CD14-positive monocyte (primary cell): Measurements from ENCODE around the gene TSC22D1. TPM values are rescaled to one million over a fixed set of nuclear protein-coding genes. Genes with fewer than 3 reads are reported as not detected.

Source experiments
- DNase-seq, 3 donors: peaks; one replicate each; pipeline ENCODE4 v3.0.0-alpha.2; 2011 to 2022
- H2AFZ ChIP-seq: 2 replicates; pipeline ENCODE4 v1.6.0; 2012; ENCODE audit warnings: mild to moderate bottlenecking, low read depth, low read length, inconsistent platforms; ENCODE audit not compliant: insufficient read depth, poor library complexity, severe bottlenecking
- H3K27ac ChIP-seq, 2 donors: 1 replicate in 1 of 2; 2 replicates in 1 of 2; pipeline ENCODE4 v1.5.1; 2012 to 2013; ENCODE audit warnings: low read length in 2 of 2, control low read depth in 1 of 2, inconsistent platforms in 1 of 2, low read depth in 1 of 2, mild to moderate bottlenecking in 1 of 2
- H3K27me3 ChIP-seq, 2 donors: one replicate each; pipeline versions ENCODE4 v1.6.0 to v1.6.1; 2011 to 2013; ENCODE audit warnings: low read length in 2 of 2; ENCODE audit not compliant: control insufficient read depth in 2 of 2, insufficient read depth in 2 of 2
- H3K36me3 ChIP-seq, 2 donors: replicated peaks in 1 of 2; 1 replicate in 1 of 2; 2 replicates in 1 of 2; pipeline versions ENCODE4 v1.5.1 to v1.6.1; 2012 to 2013; ENCODE audit warnings: low read length in 2 of 2, control low read depth in 1 of 2, inconsistent platforms in 1 of 2, mild to moderate bottlenecking in 1 of 2; ENCODE audit not compliant: insufficient read depth in 2 of 2, control insufficient read depth in 1 of 2
- H3K4me1 ChIP-seq, 2 donors: 1 replicate in 1 of 2; 2 replicates in 1 of 2; pipeline versions ENCODE4 v1.5.1 to v1.6.1; 2012 to 2013; ENCODE audit warnings: low read length in 2 of 2, control low read depth in 1 of 2, inconsistent platforms in 1 of 2, mild to moderate bottlenecking in 1 of 2, moderate library complexity in 1 of 2; ENCODE audit not compliant: insufficient read depth in 2 of 2, control insufficient read depth in 1 of 2
- H3K4me2 ChIP-seq: replicated peaks from 2 replicates; pipeline ENCODE3; 2012; ENCODE audit warnings: low read length, moderate library complexity, mild to moderate bottlenecking; ENCODE audit not compliant: poor library complexity, severe bottlenecking; ENCODE audit errors: extremely low read depth
- H3K4me3 ChIP-seq, 3 experiments: fragments of 200-600 bp in 1 of 3; sonication (generic) in 1 of 3; replicated peaks in 1 of 3; 1 replicate in 2 of 3; 2 replicates in 1 of 3; pipeline ENCODE4 v1.5.1; 2011 to 2013; ENCODE audit warnings: low read length in 3 of 3, mild to moderate bottlenecking in 3 of 3, control low read depth in 2 of 3, low read depth in 2 of 3, inconsistent platforms in 1 of 3, moderate library complexity in 1 of 3
- H3K79me2 ChIP-seq: 2 replicates; pipeline ENCODE4 v1.6.0; 2012; ENCODE audit warnings: mild to moderate bottlenecking, control low read depth, inconsistent platforms, low read length, moderate library complexity; ENCODE audit not compliant: insufficient read depth
- H3K9ac ChIP-seq: 2 replicates; pipeline ENCODE4 v1.6.0; 2017; ENCODE audit warnings: low read length, mild to moderate bottlenecking; ENCODE audit not compliant: insufficient read depth, poor library complexity, severe bottlenecking
- H3K9me3 ChIP-seq, 2 donors: replicated peaks in 1 of 2; 1 replicate in 1 of 2; 2 replicates in 1 of 2; pipeline versions ENCODE4 v1.5.1 to v1.6.1; 2012 to 2013; ENCODE audit warnings: low read length in 2 of 2, control low read depth in 1 of 2; ENCODE audit not compliant: control insufficient read depth in 1 of 2, insufficient read depth in 1 of 2
- H4K20me1 ChIP-seq: 2 replicates; pipeline ENCODE4 v1.6.0; 2012; ENCODE audit warnings: mild to moderate bottlenecking, low read length, control low read depth, moderate library complexity; ENCODE audit not compliant: insufficient read depth
- H3K27ac Mint-ChIP-seq, 7 donors: one replicate each; pipeline ENCODE4 v1.8.0; 2020; ENCODE audit warnings: mild to moderate bottlenecking in 7 of 7, mixed read lengths in 7 of 7, moderate library complexity in 6 of 7, inconsistent platforms in 2 of 7
- H3K27me3 Mint-ChIP-seq, 3 donors: one replicate each; pipeline ENCODE4 v1.8.0; 2021 to 2022; ENCODE audit warnings: low read depth in 3 of 3, mild to moderate bottlenecking in 3 of 3, mixed read lengths in 3 of 3, moderate library complexity in 3 of 3, inconsistent platforms in 1 of 3
- H3K36me3 Mint-ChIP-seq, 2 donors: one replicate each; pipeline ENCODE4 v1.8.0; 2020; ENCODE audit warnings: mixed read lengths in 2 of 2, inconsistent platforms in 1 of 2, mild to moderate bottlenecking in 1 of 2
- H3K4me1 Mint-ChIP-seq: one replicate; pipeline ENCODE4 v1.8.0; 2020; ENCODE audit warnings: mild to moderate bottlenecking, mixed read lengths
- H3K4me3 Mint-ChIP-seq, 2 donors: one replicate each; pipeline ENCODE4 v1.8.0; 2020; ENCODE audit warnings: mild to moderate bottlenecking in 2 of 2, mixed read lengths in 2 of 2, moderate library complexity in 1 of 2
- H3K9me3 Mint-ChIP-seq, 7 donors: one replicate each; pipeline ENCODE4 v1.8.0; 2020 to 2022; ENCODE audit warnings: mixed read lengths in 7 of 7, mild to moderate bottlenecking in 6 of 7, moderate library complexity in 6 of 7, inconsistent platforms in 2 of 7
- WGBS: methylation state at CpG from one replicate; pipeline ENCODE4 v1.1.5; 2013; ENCODE audit warnings: missing lambda C conversion rate; ENCODE audit not compliant: insufficient coverage; 5-methylcytosine and 5-hydroxymethylcytosine counted together
- intact Hi-C, 2 donors: fragments of 100-400 bp; cut with micrococcal nuclease; formaldehyde crosslinking; loops; one replicate each; pipeline versions ENCODE4 v1.15.0 to v1.15.1; 2023
- polyA plus RNA-seq, 3 donors: library from polyadenylated mRNA; depleted of rRNA in 1 of 3; unstranded in 2 of 3; stranded (reverse) in 1 of 3; fragments of 300-500 nt in 2 of 3; fragments of >200 nt in 1 of 3; fragmentation: Illumina TruSeq in 2 of 3; gene quantifications; 1 replicate in 2 of 3; 2 replicates in 1 of 3; pipeline ENCODE4 v1.2.3, GENCODE V29; 2012 to 2021
- TF ChIP-seq, protein P1 (sequence below): fragments of 200-600 bp; IDR thresholded peaks from one replicate; pipeline ENCODE4 v1.8.0; 2022; ENCODE audit warnings: antibody characterized with exemption, mild to moderate bottlenecking

TSC22D1 gene
- polyA plus RNA-seq, 3 donors = 1.9 to 10.4 (median 3.1) TPM

- H3K4me1 ChIP-seq = no peaks in the 10 kb centered on the region
- intact Hi-C loops = no loop called here
- H3K36me3 Mint-ChIP-seq = no peaks in the 10 kb centered on the region
- H3K36me3 ChIP-seq = no peaks in the 10 kb centered on the region
- H3K79me2 ChIP-seq = no peaks in the 10 kb centered on the region
- H3K4me2 ChIP-seq = no peak overlapping the region
- no peak overlapping the region for H2AFZ ChIP-seq
- H3K27me3 ChIP-seq = no peaks in the 10 kb centered on the region
- 63% methylated on average over 6 of the region's 9 CpGs for WGBS
- H3K27ac ChIP-seq = no peak overlapping the region
- H3K9me3 Mint-ChIP-seq = peaks cover 0 to 2% (median 0%) of the 10 kb centered on the region in 7 donors
- H3K4me1 Mint-ChIP-seq = no peaks in the 10 kb centered on the region
- no peak overlapping the region for H3K4me3 Mint-ChIP-seq
- H3K27ac Mint-ChIP-seq = no peak overlapping the region
- no peak overlapping the region for H3K9ac ChIP-seq
- H3K9me3 ChIP-seq = no peaks in the 10 kb centered on the region
- TF ChIP-seq, protein P1, sequence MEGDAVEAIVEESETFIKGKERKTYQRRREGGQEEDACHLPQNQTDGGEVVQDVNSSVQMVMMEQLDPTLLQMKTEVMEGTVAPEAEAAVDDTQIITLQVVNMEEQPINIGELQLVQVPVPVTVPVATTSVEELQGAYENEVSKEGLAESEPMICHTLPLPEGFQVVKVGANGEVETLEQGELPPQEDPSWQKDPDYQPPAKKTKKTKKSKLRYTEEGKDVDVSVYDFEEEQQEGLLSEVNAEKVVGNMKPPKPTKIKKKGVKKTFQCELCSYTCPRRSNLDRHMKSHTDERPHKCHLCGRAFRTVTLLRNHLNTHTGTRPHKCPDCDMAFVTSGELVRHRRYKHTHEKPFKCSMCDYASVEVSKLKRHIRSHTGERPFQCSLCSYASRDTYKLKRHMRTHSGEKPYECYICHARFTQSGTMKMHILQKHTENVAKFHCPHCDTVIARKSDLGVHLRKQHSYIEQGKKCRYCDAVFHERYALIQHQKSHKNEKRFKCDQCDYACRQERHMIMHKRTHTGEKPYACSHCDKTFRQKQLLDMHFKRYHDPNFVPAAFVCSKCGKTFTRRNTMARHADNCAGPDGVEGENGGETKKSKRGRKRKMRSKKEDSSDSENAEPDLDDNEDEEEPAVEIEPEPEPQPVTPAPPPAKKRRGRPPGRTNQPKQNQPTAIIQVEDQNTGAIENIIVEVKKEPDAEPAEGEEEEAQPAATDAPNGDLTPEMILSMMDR = no peak
- no peak for DNase-seq
- no peaks in the 10 kb centered on the region for H4K20me1 ChIP-seq
- peaks cover 0 to 4% (median 3%) of the 10 kb centered on the region in 3 donors for H3K27me3 Mint-ChIP-seq
- H3K4me3 ChIP-seq = no peak overlapping the region
Measured at GRCh38 chr13:44425041-44425814, 150.9 kb downstream of the TSC22D1 start.

GRCh38 chr13:44423824-44424223, 152.3 kb downstream of the TSC22D1 start:
- H3K27ac Mint-ChIP-seq = no peak overlapping the region
- H3K9me3 ChIP-seq = no peaks in the 10 kb centered on the region
- H3K4me3 Mint-ChIP-seq = no peak overlapping the region
- no peaks in the 10 kb centered on the region for H3K4me1 ChIP-seq
- no peak overlapping the region for H3K4me3 ChIP-seq
- no peaks in the 10 kb centered on the region for H3K79me2 ChIP-seq
- H3K27me3 Mint-ChIP-seq = peaks cover 0 to 4% (median 3%) of the 10 kb centered on the region in 3 donors
- peaks cover 0 to 2% (median 0%) of the 10 kb centered on the region in 7 donors for H3K9me3 Mint-ChIP-seq
- TF ChIP-seq, protein P1 = no peak
- no peaks in the 10 kb centered on the region for H3K36me3 Mint-ChIP-seq
- no peak overlapping the region for H2AFZ ChIP-seq
- no peaks in the 10 kb centered on the region for H3K27me3 ChIP-seq
- no peak for DNase-seq
- H3K4me1 Mint-ChIP-seq = peaks cover 1% of the 10 kb centered on the region
- no peak overlapping the region for H3K9ac ChIP-seq
- H4K20me1 ChIP-seq = no peaks in the 10 kb centered on the region
- intact Hi-C loops = no loop called here
- no peak overlapping the region for H3K27ac ChIP-seq
- no peaks in the 10 kb centered on the region for H3K36me3 ChIP-seq
- WGBS = 92% methylated on average over 4 of the region's 5 CpGs
- no peak overlapping the region for H3K4me2 ChIP-seq
